Keratinocyte (primary cell): ENCODE measurements around the gene LHFPL4.

ENCODE experiments used
- CTCF ChIP-seq, 3 experiments: IDR thresholded peaks in 1 of 3; conservative IDR thresholded peaks in 1 of 3; optimal IDR thresholded peaks in 1 of 3; 2 replicates in 2 of 3; 3 replicates in 1 of 3; pipeline versions ENCODE3 to v1.5.1; 2011; ENCODE audit warnings: low read length in 3 of 3, mild to moderate bottlenecking in 3 of 3, moderate library complexity in 2 of 3, control low read depth in 1 of 3, inconsistent platforms in 1 of 3; ENCODE audit not compliant: insufficient read depth in 2 of 3; ENCODE audit errors: extremely low read depth in 1 of 3
- EZH2 ChIP-seq: IDR thresholded peaks from one replicate; pipeline ENCODE4 v1.6.1; 2012; ENCODE audit warnings: inconsistent platforms, mild to moderate bottlenecking, low read length, moderate library complexity

GRCh38 chr3:9583792-9584191, 30.2 kb upstream of the LHFPL4 start:
- TF ChIP-seq CTCF (optimal IDR thresholded peaks at IDR 0.05 in 1 of 3, IDR thresholded peaks at IDR 0.05 in 1 of 3, conservative IDR thresholded peaks at IDR 0.05 in 1 of 3; ENCODE audit: extremely low read depth in 1 of 3, insufficient read depth in 2 of 3, low read length in 3 of 3) (no peak), EZH2 (no peak)
